ENCODE results near the gene NCOA3. TPM values are rescaled to one million over a fixed set of nuclear protein-coding genes. Genes with fewer than 3 reads are reported as not detected.
"Not testable (repeated sequence)": the region's sequence is repeated elsewhere in the genome, so short reads cannot be mapped to it uniquely, and the experiment has no call there.

The NCOA3 gene
- total and polyA plus RNA-seq, 10 of the 15 experiments (the other 5 are each of a cell fraction or from before 2014, with no cell fraction given) = 16.9 to 96.2 (median 73.6) TPM

DNA sequence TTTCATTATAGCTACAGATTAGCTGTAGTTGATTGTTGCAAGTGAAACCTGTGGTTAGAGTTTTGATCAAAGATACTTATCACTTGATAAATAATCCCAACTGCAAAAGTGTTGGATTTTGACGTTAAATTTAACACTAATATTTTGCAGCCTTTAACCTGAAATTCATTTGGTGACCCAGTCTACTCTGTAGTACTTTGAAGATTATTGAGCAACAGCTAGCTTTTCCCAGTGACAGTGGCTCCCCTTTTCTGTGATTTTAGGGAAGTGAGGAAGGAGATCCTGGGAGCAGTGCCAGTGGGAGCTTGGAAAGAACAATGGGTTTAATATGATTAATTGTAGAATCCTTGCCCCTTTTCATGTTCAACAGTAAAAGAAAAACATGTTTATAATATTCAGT, 76.9 kb downstream of the NCOA3 start:
- WGBS (ENCODE audit: insufficient coverage, insufficient replicate concordance, low lambda C conversion rate, missing lambda C conversion rate) = 94% methylated on average over 1 of the region's 1 CpG
- no TSS peak for BruUV-seq (replicated peaks)
- H3K27ac ChIP-seq (ENCODE audit: control insufficient read depth, insufficient read depth) = no peak overlapping the region
- H3K4me3 ChIP-seq = no peak overlapping the region
- CTCF ChIA-PET = interaction anchor here (1.1 to 1.5 kb wide), 4 partner anchors 17 to 195 kb away, joined by 3 read pairs; no protein-coding TSS in a partner anchor
- H3K9me3 ChIP-seq (replicated peaks; ENCODE audit: control insufficient read depth, insufficient read depth, low read length) = no peaks in the 10 kb centered on the region; the same call in 2 of the 3 replicates
- H3K27me3 ChIP-seq (replicated peaks in 1 of 2; ENCODE audit: control insufficient read depth in 2 of 2, insufficient read depth in 2 of 2, low read length in 1 of 2) = no peaks in the 10 kb centered on the region
- intact Hi-C loops (cut with micrococcal nuclease; ENCODE audit: unreplicated experiment) = loop anchor here (5.0 kb wide), 1 partner anchor 76 kb away; the partner anchor contains the start of gene NCOA3
- H3K4me2 ChIP-seq (ENCODE audit: control insufficient read depth, insufficient read depth) = no peak overlapping the region
- H2AFZ ChIP-seq (ENCODE audit: control insufficient read depth, low read depth, low read length) = no peak overlapping the region
- H3K9ac ChIP-seq (ENCODE audit: control insufficient read depth, insufficient read depth, low read length) = no peak overlapping the region
- TF ChIP-seq RBBP5 (conservative IDR thresholded peaks at IDR 0.05) (no peak), NFYA (IDR thresholded peaks at IDR 0.05; ENCODE audit: borderline replicate concordance, low read depth, low read length) (no peak), NFXL1 (IDR thresholded peaks at IDR 0.05; ENCODE audit: borderline replicate concordance) (peak; percentile 56; the same call in 1 of the 2 replicates)
- peaks cover 96% of the 10 kb centered on the region for H3K79me2 ChIP-seq (ENCODE audit: control insufficient read depth, insufficient read depth, low read length)
- no peak for FAIRE-seq
- no peak for DNase-seq (ENCODE audit: low read depth, low spot score)
- in situ Hi-C loops (cut with MboI) = no loop called here
- H3K4me1 ChIP-seq (ENCODE audit: control insufficient read depth, insufficient read depth, low read length) = peaks cover 56% of the 10 kb centered on the region
- SMC1A ChIA-PET (ENCODE audit: uncharacterized antibody, unreplicated experiment) = interaction anchor here (1.0 to 3.9 kb wide), 9 partner anchors 9 to 141 kb away, joined by 3 to 26 read pairs (median 15); no protein-coding TSS in a partner anchor
- RAD21 ChIA-PET (ENCODE audit: unreplicated experiment) = interaction anchor here (1.0 to 3.5 kb wide), 4 partner anchors 42 to 195 kb away, joined by 3 to 11 read pairs (median 6); no protein-coding TSS in a partner anchor
- H3K36me3 ChIP-seq (ENCODE audit: control insufficient read depth in 2 of 2, insufficient read depth in 2 of 2, low read length in 1 of 2) = peaks cover 3 to 8% of the 10 kb centered on the region in 2 experiments; a peak in 2 of 4 replicates
- H4K20me1 ChIP-seq (ENCODE audit: control insufficient read depth, insufficient read depth) = peaks cover 5% of the 10 kb centered on the region; the same call in 1 of the 2 replicates
- POLR2A ChIA-PET = interaction anchor here (0.5 to 2.0 kb wide), 5 partner anchors 14 to 843 kb away, joined by 3 to 8 read pairs (median 4); no protein-coding TSS in a partner anchor
- ATAC-seq = no peak

DNA sequence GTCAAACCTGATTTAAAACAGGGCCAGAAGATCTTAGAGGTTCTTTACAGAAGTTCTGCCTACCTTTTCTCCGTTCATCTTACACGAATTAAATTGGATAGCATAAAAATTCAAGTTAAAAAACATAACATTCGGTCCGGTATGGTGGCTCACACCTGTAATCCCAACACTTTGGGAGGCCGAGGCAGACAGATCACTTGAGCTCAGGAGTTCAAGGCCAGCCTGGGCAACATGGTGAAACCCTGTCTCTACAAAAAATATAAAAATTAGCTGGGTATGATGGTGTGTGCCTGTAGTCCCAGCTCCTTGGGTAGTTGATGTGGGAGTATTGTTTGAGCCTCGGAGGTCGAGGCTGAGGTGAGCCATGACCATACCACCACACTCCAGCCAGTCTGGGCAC, 79.0 kb downstream of the NCOA3 start:
- in situ Hi-C loops (cut with MboI); H3K27ac ChIP-seq (ENCODE audit: control insufficient read depth, insufficient read depth); H3K4me3 ChIP-seq; DNase-seq (ENCODE audit: low read depth, low spot score); RAD21 ChIA-PET (ENCODE audit: unreplicated experiment); BruUV-seq (replicated peaks); H3K9ac ChIP-seq (ENCODE audit: control insufficient read depth, insufficient read depth, low read length); FAIRE-seq; ATAC-seq; H3K4me2 ChIP-seq (ENCODE audit: control insufficient read depth, insufficient read depth); CTCF ChIA-PET; POLR2A ChIA-PET; H3K27me3 ChIP-seq (replicated peaks in 1 of 2; ENCODE audit: control insufficient read depth in 2 of 2, insufficient read depth in 2 of 2, low read length in 1 of 2); intact Hi-C loops (cut with micrococcal nuclease; ENCODE audit: unreplicated experiment); H3K36me3 ChIP-seq (ENCODE audit: control insufficient read depth in 2 of 2, insufficient read depth in 2 of 2, low read length in 1 of 2); H2AFZ ChIP-seq (ENCODE audit: control insufficient read depth, low read depth, low read length); H3K9me3 ChIP-seq (replicated peaks; ENCODE audit: control insufficient read depth, insufficient read depth, low read length); H4K20me1 ChIP-seq (ENCODE audit: control insufficient read depth, insufficient read depth): not testable (repeated sequence)
- peaks cover 54% of the 10 kb centered on the region for H3K4me1 ChIP-seq (ENCODE audit: control insufficient read depth, insufficient read depth, low read length)
- WGBS (ENCODE audit: insufficient coverage, insufficient replicate concordance, low lambda C conversion rate, missing lambda C conversion rate) = 61% methylated on average over 7 of the region's 7 CpGs
- H3K79me2 ChIP-seq (ENCODE audit: control insufficient read depth, insufficient read depth, low read length) = peaks cover 90% of the 10 kb centered on the region
- peak in 1 of 2 experiments; percentile 61; a peak in 1 of 4 replicates for TF ChIP-seq ETV6 (conservative IDR thresholded peaks at IDR 0.05 in 1 of 2, IDR thresholded peaks at IDR 0.05 in 1 of 2; ENCODE audit: borderline replicate concordance in 1 of 2, low read depth in 1 of 2)
- SMC1A ChIA-PET (ENCODE audit: uncharacterized antibody, unreplicated experiment) = interaction anchor here (0.7 kb wide), 1 partner anchor 39 kb away, joined by 4 read pairs; no protein-coding TSS in a partner anchor

Data from GM12878 (cell line).